OCI-LY3 (cell line): ENCODE measurements around the gene SERPING1.

Experiments used
- H2AFZ ChIP-seq: fragments of 200-600, 300-600 bp; shearing (Covaris generic); 2 replicates; pipeline ENCODE4 v1.6.0; 2014; ENCODE audit warnings: antibody characterized with exemption, low read depth, low read length
- H3K27ac ChIP-seq: fragments of 200-600, 300-600 bp; sonication (generic); 2 replicates; pipeline ENCODE4 v1.5.1; 2014; ENCODE audit warnings: mild to moderate bottlenecking, low read length, moderate library complexity, mixed read lengths
- H3K27me3 ChIP-seq: fragments of 200-600, 300-600 bp; sonication (generic); 2 replicates; pipeline ENCODE4 v1.6.1; 2014; ENCODE audit warnings: low read depth, low read length, mixed read lengths
- H3K36me3 ChIP-seq: fragments of 200-600, 300-600 bp; sonication (generic); replicated peaks from 2 replicates; pipeline ENCODE3; 2014; ENCODE audit warnings: low read depth, low read length, mixed read lengths
- H3K4me1 ChIP-seq: fragments of 300-600, 200-600 bp; sonication (generic); 2 replicates; pipeline ENCODE4 v1.6.1; 2014; ENCODE audit warnings: low read length, mixed read lengths
- H3K4me2 ChIP-seq: fragments of 200-600, 300-600 bp; sonication (generic); 2 replicates; pipeline ENCODE4 v1.6.1; 2014; ENCODE audit warnings: low read length, mixed read lengths
- H3K4me3 ChIP-seq: fragments of 300-600, 200-600 bp; sonication (generic); 2 replicates; pipeline ENCODE4 v1.5.1; 2014; ENCODE audit warnings: antibody characterized with exemption, mild to moderate bottlenecking, low read length, moderate library complexity
- H3K79me2 ChIP-seq: fragments of 300-600, 200-600 bp; shearing (Covaris generic); 2 replicates; pipeline ENCODE4 v1.6.1; 2014; ENCODE audit warnings: mild to moderate bottlenecking, low read length, mixed read lengths
- H3K9ac ChIP-seq: fragments of 300-600, 200-600 bp; shearing (Covaris generic); 2 replicates; pipeline ENCODE4 v1.6.0; 2014; ENCODE audit warnings: mild to moderate bottlenecking, low read length, moderate library complexity
- H3K9me3 ChIP-seq: fragments of 200-600, 300-600 bp; shearing (Covaris generic); 2 replicates; pipeline ENCODE4 v1.6.1; 2014; ENCODE audit warnings: low read length, mixed read lengths; ENCODE audit not compliant: insufficient read depth
- H4K20me1 ChIP-seq: fragments of 200-600, 300-600 bp; sonication (generic); 2 replicates; pipeline ENCODE4 v1.6.1; 2016; ENCODE audit warnings: low read length, mixed read lengths; ENCODE audit not compliant: insufficient read depth
- EZH2phosphoT487 ChIP-seq: fragments of 200-600 bp; shearing (Covaris generic); IDR thresholded peaks from 2 replicates; pipeline ENCODE4 v1.6.1; 2018; ENCODE audit warnings: antibody characterized with exemption, mixed run types, low read depth
- TF ChIP-seq, protein P1 (sequence below): fragments of 200-600, 300-600 bp; sonication (generic); IDR thresholded peaks from 2 replicates; pipeline ENCODE4 v1.5.1; 2014; ENCODE audit warnings: antibody characterized with exemption, low read length, low read depth

The SERPING1 gene

DNA sequence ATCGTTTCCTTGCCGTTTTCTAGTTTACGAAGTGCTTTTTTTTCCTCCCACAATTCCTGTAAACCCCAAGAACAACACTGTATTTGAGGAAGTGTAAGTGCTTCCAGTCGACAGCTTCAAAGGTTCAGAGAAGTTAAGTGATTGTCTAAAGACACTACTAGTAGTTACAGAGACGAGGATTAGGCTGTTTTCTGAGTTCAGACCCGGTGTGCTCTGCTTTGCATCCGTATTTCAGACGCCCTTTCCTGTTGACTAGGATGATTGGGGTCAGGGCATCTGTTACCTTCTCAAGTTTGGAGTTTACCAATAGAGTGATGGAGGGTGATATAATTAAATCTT, 60.5 kb downstream of the SERPING1 start:
- H3K4me2 ChIP-seq, result peak overlapping the region; percentile 87
- H3K4me1 ChIP-seq, result peaks cover 8% of the 10 kb centered on the region; the same call in 1 of the 2 replicates
- H3K79me2 ChIP-seq, result peaks cover 22% of the 10 kb centered on the region
- H3K27ac ChIP-seq, result peak overlapping the region; percentile 21
- H3K4me3 ChIP-seq, result peak overlapping the region; percentile 90
- TF ChIP-seq, protein P1, sequence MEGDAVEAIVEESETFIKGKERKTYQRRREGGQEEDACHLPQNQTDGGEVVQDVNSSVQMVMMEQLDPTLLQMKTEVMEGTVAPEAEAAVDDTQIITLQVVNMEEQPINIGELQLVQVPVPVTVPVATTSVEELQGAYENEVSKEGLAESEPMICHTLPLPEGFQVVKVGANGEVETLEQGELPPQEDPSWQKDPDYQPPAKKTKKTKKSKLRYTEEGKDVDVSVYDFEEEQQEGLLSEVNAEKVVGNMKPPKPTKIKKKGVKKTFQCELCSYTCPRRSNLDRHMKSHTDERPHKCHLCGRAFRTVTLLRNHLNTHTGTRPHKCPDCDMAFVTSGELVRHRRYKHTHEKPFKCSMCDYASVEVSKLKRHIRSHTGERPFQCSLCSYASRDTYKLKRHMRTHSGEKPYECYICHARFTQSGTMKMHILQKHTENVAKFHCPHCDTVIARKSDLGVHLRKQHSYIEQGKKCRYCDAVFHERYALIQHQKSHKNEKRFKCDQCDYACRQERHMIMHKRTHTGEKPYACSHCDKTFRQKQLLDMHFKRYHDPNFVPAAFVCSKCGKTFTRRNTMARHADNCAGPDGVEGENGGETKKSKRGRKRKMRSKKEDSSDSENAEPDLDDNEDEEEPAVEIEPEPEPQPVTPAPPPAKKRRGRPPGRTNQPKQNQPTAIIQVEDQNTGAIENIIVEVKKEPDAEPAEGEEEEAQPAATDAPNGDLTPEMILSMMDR, result no peak
- no peak for TF ChIP-seq EZH2phosphoT487
- H4K20me1 ChIP-seq, result no peaks in the 10 kb centered on the region
- H3K36me3 ChIP-seq, result peaks cover 27% of the 10 kb centered on the region
- H3K9ac ChIP-seq, result peak overlapping the region; percentile 82
- peak overlapping the region; percentile 82 for H2AFZ ChIP-seq
- no peaks in the 10 kb centered on the region for H3K27me3 ChIP-seq
- H3K9me3 ChIP-seq, result no peaks in the 10 kb centered on the region

DNA sequence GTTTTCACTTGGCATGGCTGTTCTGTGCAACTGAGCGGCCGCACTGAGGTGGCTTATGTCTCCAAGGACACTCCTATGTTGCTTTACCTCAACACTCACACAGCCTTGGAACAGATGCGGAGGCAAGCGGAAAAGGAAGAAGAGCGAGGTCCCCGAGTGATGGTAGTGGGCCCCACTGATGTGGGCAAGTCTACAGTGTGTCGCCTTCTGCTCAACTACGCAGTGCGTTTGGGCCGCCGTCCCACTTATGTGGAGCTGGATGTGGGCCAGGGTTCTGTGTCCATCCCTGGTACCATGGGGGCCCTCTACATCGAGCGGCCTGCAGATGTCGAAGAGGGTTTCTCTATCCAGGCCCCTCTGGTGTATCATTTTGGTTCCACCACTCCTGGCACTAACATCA, 62.2 kb downstream of the SERPING1 start:
- Histone ChIP-seq H4K20me1 (no peaks in the 10 kb centered on the region), H3K9me3 (no peaks in the 10 kb centered on the region), H3K27me3 (no peaks in the 10 kb centered on the region), H3K4me3 (no peak overlapping the region), H3K27ac (no peak overlapping the region), H3K4me2 (no peak overlapping the region), H2AFZ (no peak overlapping the region), H3K36me3 (peaks cover 27% of the 10 kb centered on the region), H3K79me2 (peaks cover 22% of the 10 kb centered on the region), H3K9ac (no peak overlapping the region), H3K4me1 (peaks cover 8% of the 10 kb centered on the region; the same call in 1 of the 2 replicates)
- no peak for TF ChIP-seq EZH2phosphoT487
- TF ChIP-seq, protein P1, result no peak

GRCh38 chr11:57662893-57663292, 65.4 kb downstream of the SERPING1 start:
- Histone ChIP-seq H3K9ac (no peak overlapping the region), H3K36me3 (peaks cover 27% of the 10 kb centered on the region), H2AFZ (no peak overlapping the region), H3K27ac (no peak overlapping the region), H4K20me1 (no peaks in the 10 kb centered on the region), H3K4me2 (no peak overlapping the region), H3K27me3 (no peaks in the 10 kb centered on the region), H3K9me3 (no peaks in the 10 kb centered on the region), H3K79me2 (peaks cover 19% of the 10 kb centered on the region), H3K4me3 (no peak overlapping the region), H3K4me1 (peaks cover 9% of the 10 kb centered on the region)
- TF ChIP-seq EZH2phosphoT487, result no peak
- TF ChIP-seq, protein P1, result peak; percentile 49

GRCh38 chr11:57663975-57664374, 66.5 kb downstream of the SERPING1 start:
- H3K27ac ChIP-seq, result no peak overlapping the region
- H3K9me3 ChIP-seq, result no peaks in the 10 kb centered on the region
- no peak overlapping the region for H3K4me3 ChIP-seq
- no peak for TF ChIP-seq EZH2phosphoT487
- TF ChIP-seq, protein P1, result no peak
- H2AFZ ChIP-seq, result no peak overlapping the region
- no peak overlapping the region for H3K9ac ChIP-seq
- H3K4me1 ChIP-seq, result peaks cover 6% of the 10 kb centered on the region
- peaks cover 17% of the 10 kb centered on the region for H3K79me2 ChIP-seq
- H4K20me1 ChIP-seq, result 0 out of 2 replicates have a peak, but pooled peaks cover under 1% of the 10 kb centered on the region
- no peak overlapping the region for H3K4me2 ChIP-seq
- no peaks in the 10 kb centered on the region for H3K27me3 ChIP-seq
- H3K36me3 ChIP-seq, result peaks cover 27% of the 10 kb centered on the region
